ENCODE measurements around the gene TEC. TPM values are rescaled to one million over a fixed set of nuclear protein-coding genes. Genes with fewer than 3 reads are reported as not detected.

TEC gene
- total and polyA plus RNA-seq, 2 of the 8 experiments (the other 6 are each of a cell fraction or from before 2014, with no cell fraction given), result 0.73 to 1.8 TPM

- no peak overlapping the region for H2AK5ac ChIP-seq (ENCODE audit: low read depth, low read length)
- 83% methylated on average over 4 of the region's 4 CpGs; no CpG with 5 or more reads in 1 of the 2 experiments for WGBS, 2 experiments (ENCODE audit: extremely low coverage in 1 of 2, insufficient coverage in 1 of 2, insufficient read length in 1 of 2, insufficient replicate concordance in 2 of 2, low coverage in 1 of 2, low lambda C conversion rate in 2 of 2, missing lambda C conversion rate in 1 of 2)
- no peak overlapping the region for H3K14ac ChIP-seq (ENCODE audit: insufficient read length)
- no peak overlapping the region for H3K4me3 ChIP-seq (ENCODE audit: extremely low read depth in 1 of 4, insufficient read depth in 2 of 4, low read depth in 3 of 4, low read length in 4 of 4)
- TF ChIP-seq EZH2 (IDR thresholded peaks at IDR 0.05; ENCODE audit: low read depth, low read length, severe bottlenecking) (no peak), ZNF274 (IDR thresholded peaks at IDR 0.05; ENCODE audit: borderline replicate concordance, extremely low read depth, low read length) (no peak), HDAC2 (IDR thresholded peaks at IDR 0.05; ENCODE audit: borderline replicate concordance in 1 of 2, low read depth in 2 of 2, low read length in 2 of 2) (no peak), SIRT6 (IDR thresholded peaks at IDR 0.05; ENCODE audit: low read length) (no peak), FOSL1 (IDR thresholded peaks at IDR 0.05; ENCODE audit: insufficient read depth, low read depth, low read length) (no peak), TAF7 (optimal IDR thresholded peaks at IDR 0.05; ENCODE audit: borderline replicate concordance, low read depth, low read length) (no peak), GTF2F1 (IDR thresholded peaks at IDR 0.05; ENCODE audit: borderline replicate concordance, low read depth, low read length) (no peak), RXRA (IDR thresholded peaks at IDR 0.05; ENCODE audit: insufficient read depth, low read depth, low read length) (no peak), RAD21 (IDR thresholded peaks at IDR 0.05 in 1 of 2, conservative IDR thresholded peaks at IDR 0.05 in 1 of 2; ENCODE audit: low read depth in 2 of 2, low read length in 2 of 2) (no peak)
- no peak overlapping the region for H2BK12ac ChIP-seq (ENCODE audit: low read depth, low read length)
- H3K79me1 ChIP-seq (ENCODE audit: low read depth, low read length), result no peaks in the 10 kb centered on the region
- no peaks in the 10 kb centered on the region for H3K9me3 ChIP-seq (ENCODE audit: insufficient read depth in 2 of 2, low read depth in 1 of 2, low read length in 1 of 2)
- no peak overlapping the region for H3K56ac ChIP-seq (replicated peaks; ENCODE audit: insufficient read length, low read depth, low read length)
- no peak overlapping the region for H3K27ac ChIP-seq (ENCODE audit: low read depth, low read length)
- no peaks in the 10 kb centered on the region for H3K79me2 ChIP-seq (ENCODE audit: control insufficient read depth in 1 of 2, insufficient read depth in 2 of 2, low read length in 2 of 2)
- no peaks in the 10 kb centered on the region for H3K36me3 ChIP-seq (ENCODE audit: control insufficient read depth in 2 of 4, insufficient read depth in 4 of 4, low read length in 3 of 4)
- FAIRE-seq (no peak), DNase-seq (ENCODE audit: low read depth in 1 of 2, low spot score in 2 of 2) (no peak)
- H4K20me1 ChIP-seq (replicated peaks in 1 of 2; ENCODE audit: control insufficient read depth in 1 of 2, insufficient read depth in 2 of 2, low read length in 2 of 2), result no peaks in the 10 kb centered on the region
- no peak overlapping the region for H2BK20ac ChIP-seq (ENCODE audit: low read length)
- no peak overlapping the region for H3K4ac ChIP-seq (replicated peaks; ENCODE audit: insufficient read length, low read depth, low read length)
- no peak overlapping the region for H3K18ac ChIP-seq (ENCODE audit: extremely low read depth, low read length)
- ChIA-PET POLR2A (ENCODE audit: partially characterized antibody) (no interaction called here), CTCF (ENCODE audit: partially characterized antibody) (no interaction called here)
- no peak overlapping the region for H3K4me2 ChIP-seq (ENCODE audit: insufficient read depth in 1 of 2, low read depth in 2 of 2, low read length in 2 of 2)
- H2BK5ac ChIP-seq (ENCODE audit: low read depth, low read length), result no peak overlapping the region
- H2AFZ ChIP-seq (ENCODE audit: low read length), result no peak overlapping the region
- H2BK15ac ChIP-seq (ENCODE audit: low read length), result no peak overlapping the region
- no peak overlapping the region for H3K9ac ChIP-seq (replicated peaks in 1 of 4; ENCODE audit: extremely low read depth in 1 of 4, low read depth in 3 of 4, low read length in 3 of 4)
- H3K27me3 ChIP-seq (replicated peaks in 1 of 4; ENCODE audit: control insufficient read depth in 3 of 4, extremely low read depth in 1 of 4, insufficient read depth in 3 of 4, low read length in 3 of 4), result no peaks in the 10 kb centered on the region
- no peak overlapping the region for H2BK120ac ChIP-seq (replicated peaks; ENCODE audit: low read depth, low read length)
- no peaks in the 10 kb centered on the region for H3K23me2 ChIP-seq (ENCODE audit: low read depth, low read length)
- H4K91ac ChIP-seq (replicated peaks; ENCODE audit: insufficient read length, low read length), result no peak overlapping the region
- H3K23ac ChIP-seq (ENCODE audit: insufficient read length), result no peak overlapping the region
- no peak overlapping the region for H4K8ac ChIP-seq (ENCODE audit: extremely low read depth, insufficient read depth, low read length)
- H3K4me1 ChIP-seq (replicated peaks in 1 of 4; ENCODE audit: control insufficient read depth in 3 of 4, insufficient read depth in 4 of 4, low read length in 3 of 4), result no peaks in the 10 kb centered on the region
- H4K5ac ChIP-seq (ENCODE audit: insufficient read length, low read depth, low read length), result no peak overlapping the region
These were observed 31.5 kb downstream of the TEC start for GRCh38 chr4:48237996-48238645.

Data from H1 (cell line).